Right ventricle myocardium superior (tissue), 1 donor: ENCODE measurements around the gene FAM240A. TPM values are rescaled to one million over a fixed set of nuclear protein-coding genes. Genes with fewer than 3 reads are reported as not detected.

Experiments
- ATAC-seq: fragments of 200-7000 bp; cut with Tn5 transposase; one replicate; pipeline ENCODE4 v1.9.1; 2020; ENCODE audit warnings: mild to moderate bottlenecking; ENCODE audit not compliant: poor library complexity
- DNase-seq: peaks from one replicate; pipeline ENCODE4 v3.0.0-alpha.2; 2020
- intact Hi-C: fragments of 100-400 bp; cut with DNase I; formaldehyde crosslinking; loops from one replicate; pipeline ENCODE4 v1.11.2; 2022
- total RNA-seq: library from RNA; stranded (reverse); fragmentation: NEBNext Ultra II Directional; extraction: Animal tissue kit (Norgen Biotek cat#: 25700); gene quantifications from one replicate; pipeline ENCODE4 v1.2.1, GENCODE V29; 2021
- donor health status: DM: no; HTN: yes; CAD: no; lungs with severe emphysema.

Gene FAM240A
- total RNA-seq, 1 donor from 2014 or later, result not detected

DNA sequence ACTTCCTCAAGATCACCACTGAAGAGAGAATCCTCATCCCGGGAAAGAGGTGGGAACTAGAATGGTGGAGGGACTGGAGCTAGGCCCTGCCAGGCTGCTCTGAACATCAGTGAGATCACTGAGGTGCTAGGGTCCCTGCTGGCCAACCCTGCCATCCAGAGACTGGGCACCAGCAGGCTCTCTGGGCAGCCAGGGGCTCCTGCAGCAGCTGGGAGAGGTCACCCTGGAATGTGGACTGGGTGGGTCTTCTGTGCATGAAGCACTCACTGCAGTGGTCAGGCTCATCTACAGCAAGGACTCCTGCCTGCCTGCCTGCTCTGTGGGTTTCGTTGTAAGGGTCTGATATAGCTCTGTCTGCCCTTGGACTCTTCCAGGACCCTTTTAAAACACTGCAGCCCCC is 56.3 kb downstream of the FAM240A start:
- no peak for DNase-seq
- intact Hi-C loops, result no loop called here
- ATAC-seq, result no peak

DNA sequence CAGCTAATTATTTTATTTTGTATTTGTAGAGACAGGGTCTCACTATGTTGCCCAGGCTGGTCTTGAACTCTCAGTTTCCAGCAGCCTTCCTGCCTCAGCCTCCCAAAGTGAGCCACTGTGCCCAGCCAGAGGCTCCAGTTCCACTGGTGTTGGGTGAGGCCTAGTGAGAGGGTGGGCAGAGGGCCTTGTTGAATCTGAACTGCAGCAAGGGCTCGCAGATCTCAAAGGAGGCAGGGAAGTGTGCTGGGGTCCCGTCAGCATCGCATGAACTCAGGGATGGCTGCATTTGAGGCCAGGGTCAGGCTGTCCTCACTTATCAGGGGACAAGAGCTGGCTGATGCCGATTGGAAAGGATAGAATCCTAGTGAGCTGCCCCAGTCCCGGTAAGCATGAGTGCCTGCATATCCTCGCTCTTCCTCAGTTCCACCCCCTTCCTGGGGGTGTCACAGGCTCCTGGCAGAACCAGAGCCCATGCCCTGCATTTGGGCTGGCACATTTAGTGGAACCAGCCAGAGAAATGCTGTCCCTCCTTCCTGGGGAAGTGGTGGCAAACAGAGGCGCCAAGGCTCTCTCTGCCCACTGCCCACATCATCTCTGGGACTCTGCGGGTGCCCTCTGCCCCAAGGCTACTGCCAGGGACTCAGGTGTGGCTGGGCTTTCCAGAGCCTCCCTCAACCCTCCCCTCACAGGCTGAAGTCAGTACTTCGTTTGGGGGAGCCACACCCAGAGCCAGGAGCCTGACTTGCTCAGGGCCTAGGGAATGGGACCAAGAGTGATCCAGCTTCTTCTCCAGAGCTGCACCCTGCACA is 57.1 kb downstream of the FAM240A start:
- no peak for ATAC-seq
- DNase-seq, result no peak
- intact Hi-C loops, result no loop called here

DNA sequence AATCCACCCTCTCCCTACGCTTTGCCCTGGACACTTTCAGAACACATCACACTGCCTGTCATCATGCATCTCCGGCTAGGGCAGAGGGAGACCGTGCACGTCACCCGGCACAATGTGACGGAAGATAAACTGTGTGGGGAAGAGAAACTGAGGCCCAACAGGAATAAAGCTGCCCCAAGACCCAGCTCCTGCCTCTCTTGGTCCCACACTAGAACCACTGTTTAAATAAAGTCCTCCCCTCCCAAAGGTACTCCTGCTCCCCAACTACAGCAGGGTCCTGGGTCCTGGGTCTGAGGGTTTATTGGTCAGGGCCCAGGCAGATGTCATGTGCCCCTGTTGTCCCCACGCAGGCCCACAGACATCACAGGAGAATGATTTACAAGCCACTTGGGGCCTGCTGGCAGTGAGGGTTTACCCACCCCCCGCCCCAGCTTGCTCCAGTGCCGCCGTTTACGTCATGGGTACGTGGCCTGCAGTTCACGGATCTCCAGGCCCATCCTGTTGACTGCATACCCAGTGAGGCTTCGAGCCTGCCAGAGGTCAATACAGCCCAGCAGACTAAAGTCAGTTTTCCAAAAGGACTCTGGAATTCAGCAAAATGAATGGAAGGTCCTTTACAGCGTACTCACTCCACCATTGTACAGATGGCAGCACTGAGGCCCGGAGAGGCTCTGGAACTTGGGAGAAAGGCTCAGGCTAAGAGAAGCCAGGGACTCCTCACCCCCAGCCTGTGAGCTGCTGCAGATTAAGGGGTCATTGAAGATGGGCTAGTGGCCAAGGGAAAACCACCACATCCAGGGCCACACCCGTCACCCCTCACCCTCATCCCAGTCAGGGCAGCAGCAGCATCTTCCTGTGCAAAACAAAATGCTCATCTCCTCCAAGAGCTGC is 57.9 kb downstream of the FAM240A start:
- DNase-seq, result no peak

DNA sequence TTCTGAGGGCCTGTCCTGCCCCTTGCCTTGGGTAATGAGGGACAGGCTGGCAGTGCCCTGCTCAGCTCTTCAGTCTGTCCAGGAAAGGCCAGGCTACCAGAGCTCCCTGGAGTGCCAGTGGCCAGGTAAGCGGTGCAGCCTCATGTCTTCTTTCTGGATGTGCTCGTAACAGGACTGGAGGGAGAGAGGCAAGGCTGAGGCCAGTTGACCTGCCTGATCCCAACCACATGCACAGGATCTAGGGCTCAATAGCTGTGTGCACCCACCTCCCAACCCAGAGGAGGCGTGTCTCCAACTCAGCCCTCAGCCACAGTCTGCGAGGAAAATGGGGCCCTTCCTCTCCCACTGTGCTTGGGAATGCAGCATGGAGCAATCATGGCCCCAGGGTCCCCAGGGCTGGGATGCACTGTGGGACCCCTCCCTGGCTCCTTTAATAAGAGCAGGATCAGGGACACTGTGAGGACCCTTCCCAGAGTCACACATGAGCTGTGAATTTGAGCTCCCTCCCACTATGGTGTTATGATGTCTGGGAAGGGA is 58.6 kb downstream of the FAM240A start:
- ATAC-seq (no peak), DNase-seq (no peak)
- intact Hi-C loops, result no loop called here

More for the DNA sequence above, 57.9 kb downstream of the FAM240A start:
- ATAC-seq, result no peak
- intact Hi-C loops, result no loop called here

DNA sequence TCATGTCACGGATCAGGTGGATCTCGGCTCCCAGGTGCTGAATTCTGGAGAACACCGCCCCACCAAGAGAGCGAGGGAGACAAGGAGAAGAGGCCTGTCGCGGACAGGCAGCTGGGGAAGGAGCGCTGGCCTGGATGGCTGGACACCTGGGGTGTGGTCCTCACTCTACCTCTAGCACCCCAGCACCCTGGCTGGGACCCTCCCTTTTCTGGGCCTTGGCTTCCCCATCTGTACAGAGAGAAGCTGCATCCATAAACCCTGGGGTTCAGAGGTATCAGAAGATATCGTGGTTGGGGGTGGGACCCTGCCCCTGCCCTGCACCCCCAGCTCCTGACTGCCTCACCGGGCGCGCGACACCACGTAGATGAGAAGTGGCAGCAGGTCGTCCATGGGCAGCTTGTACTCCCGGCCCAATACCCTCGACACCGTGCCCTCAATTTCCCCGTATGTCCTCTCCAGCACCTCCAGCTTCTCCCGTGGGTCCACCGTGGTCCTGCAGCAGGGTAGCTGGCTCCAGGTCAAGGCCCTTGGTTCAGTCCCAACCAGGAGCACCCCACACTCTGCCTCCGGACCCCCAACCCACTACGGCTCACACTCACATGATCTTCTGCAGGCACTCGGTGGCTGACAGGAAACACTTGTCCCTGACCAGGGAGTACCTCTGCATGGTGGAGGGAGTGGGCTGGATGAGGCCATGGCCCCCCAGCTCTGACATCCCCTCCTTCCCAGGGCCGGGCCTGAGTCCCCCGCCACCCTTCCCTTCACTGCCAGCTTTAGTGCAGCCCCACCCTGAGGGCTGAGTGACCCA is 59.4 kb downstream of the FAM240A start:
- DNase-seq (no peak), ATAC-seq (no peak)
- intact Hi-C loops, result no loop called here

DNA sequence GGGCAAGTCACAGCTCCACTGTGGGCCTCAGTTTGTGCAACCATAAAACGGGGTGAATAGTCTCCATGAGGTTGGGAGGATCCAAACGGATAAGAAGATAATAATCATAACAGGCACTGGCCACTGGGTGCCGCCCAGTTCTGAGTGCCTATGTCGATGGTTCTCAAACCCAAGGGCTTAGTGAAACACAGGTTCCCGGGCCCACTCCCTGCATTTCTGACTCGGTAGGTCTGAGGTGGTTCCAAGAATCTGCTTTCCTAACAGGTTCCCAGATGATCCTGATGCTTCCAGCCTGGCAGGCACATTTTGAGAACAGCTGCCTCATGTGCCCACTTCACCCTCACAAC is 60.0 kb downstream of the FAM240A start:
- DNase-seq (no peak), ATAC-seq (no peak)
- intact Hi-C loops, result no loop called here

DNA sequence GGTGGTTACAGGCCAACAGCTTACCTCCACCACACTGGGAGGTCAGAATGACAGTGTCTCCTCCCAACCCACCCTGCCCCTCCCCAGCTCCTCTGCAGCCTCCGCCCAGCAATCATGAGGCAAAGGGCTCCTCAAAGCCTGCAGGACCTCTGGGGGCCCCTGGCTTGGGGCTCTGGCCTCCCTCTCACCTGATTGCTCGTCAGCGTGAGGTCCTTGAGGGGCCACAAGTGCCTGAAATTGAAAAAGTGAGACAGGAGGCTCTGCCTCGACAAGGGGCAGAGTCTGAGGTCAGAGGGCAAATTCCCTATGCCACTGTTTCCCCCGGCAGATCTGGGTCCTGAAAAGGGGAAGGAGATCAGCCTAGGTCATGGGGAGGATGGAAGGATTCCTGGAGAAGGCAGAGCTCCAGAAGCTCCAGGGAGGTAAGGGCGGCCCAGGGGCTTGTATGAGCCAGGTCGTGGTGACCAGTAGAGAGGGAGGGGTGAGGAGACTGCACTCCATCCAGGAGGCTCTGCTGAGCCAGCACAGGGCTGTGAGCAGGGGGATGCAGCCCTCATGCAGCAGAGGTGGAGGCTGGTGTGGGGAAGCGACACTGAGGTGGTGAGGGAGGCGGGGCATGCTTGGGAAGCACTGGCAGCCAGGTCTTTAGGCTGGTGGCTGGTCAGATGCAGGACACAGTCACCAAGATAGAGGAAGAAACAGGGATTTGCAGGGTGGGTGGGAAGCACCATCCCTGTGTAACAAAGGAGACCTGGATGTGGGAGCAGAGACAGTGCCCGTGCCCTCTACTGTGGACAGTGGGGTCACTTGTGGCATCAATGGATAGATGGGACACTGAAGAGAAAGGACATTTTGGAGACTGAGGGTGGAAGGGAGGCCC is 61.1 kb downstream of the FAM240A start:
- intact Hi-C loops, result no loop called here
- ATAC-seq (no peak), DNase-seq (no peak)

DNA sequence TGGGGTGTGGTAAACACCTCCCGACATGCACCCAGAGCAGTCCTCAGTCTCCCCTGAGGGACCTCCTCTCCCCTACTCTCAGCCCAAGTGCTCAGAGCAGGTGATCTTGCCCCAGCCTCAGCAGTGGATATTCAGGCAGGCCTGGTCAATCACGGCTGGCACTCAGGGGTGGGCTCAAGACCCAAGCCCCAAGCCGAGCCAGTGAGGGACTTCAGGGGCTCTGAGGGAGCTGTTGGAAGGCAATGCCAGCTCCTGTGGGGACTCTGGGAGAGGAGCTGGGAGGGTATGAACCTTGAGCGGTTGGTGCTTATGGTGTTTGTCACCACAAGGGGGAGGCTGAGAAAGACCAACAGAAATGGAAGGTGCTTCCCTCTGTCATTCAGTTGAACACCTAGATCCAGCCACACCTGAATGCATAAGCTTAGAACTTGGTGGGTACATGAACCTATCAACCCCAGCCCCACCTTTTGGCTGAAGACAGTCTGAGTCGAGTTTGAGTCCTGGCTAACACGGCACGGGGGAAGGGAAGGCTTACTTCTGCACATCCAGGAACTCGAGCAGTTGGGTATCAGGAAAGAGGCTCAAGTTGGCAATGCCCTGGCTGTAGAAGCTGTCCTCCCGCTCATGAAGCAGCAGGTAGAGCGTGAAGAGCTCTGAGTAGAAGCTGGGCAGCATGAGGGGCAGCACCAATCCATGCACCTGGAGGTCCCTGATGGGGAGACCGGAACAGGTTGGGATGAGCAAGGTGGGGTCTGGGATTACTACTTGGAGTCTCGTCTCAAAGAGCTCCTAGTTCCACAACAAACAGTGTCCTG is 61.9 kb downstream of the FAM240A start:
- DNase-seq, result no peak
- no peak for ATAC-seq
- intact Hi-C loops, result no loop called here

DNA sequence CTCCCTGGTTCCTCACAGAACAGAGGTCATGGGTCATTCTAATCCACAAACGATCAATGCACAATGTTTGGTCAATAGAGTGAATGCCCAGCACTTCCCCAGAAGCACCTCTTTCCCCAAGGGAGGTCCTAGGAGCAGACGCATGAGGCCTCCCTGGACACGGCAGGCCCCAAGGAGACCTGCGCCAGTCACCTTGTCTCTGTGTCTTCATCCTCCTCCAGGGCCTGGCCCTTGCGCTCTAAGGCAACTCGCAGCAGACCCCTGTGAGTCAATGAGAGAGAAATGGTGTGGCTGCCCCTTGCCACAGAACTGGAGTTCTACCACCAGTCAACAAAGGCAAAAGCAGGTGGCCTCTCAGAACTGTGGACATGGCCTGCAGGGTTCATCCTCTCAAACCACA is 63.1 kb downstream of the FAM240A start:
- intact Hi-C loops, result no loop called here
- DNase-seq, result peak; percentile 29
- ATAC-seq, result no peak

Other genes with a start within 250 kb of the FAM240A start
- gene CCR5, start 241.6 kb upstream of the FAM240A start, total RNA-seq, result 0.24 TPM
- 1.1 TPM for gene CCRL2, start 205.3 kb upstream of the FAM240A start, total RNA-seq
- gene LTF, start 147.6 kb upstream of the FAM240A start, total RNA-seq, result 3.7 TPM
- gene RTP3, start 114.5 kb upstream of the FAM240A start, total RNA-seq, result not detected
- 122 TPM for gene LRRC2, start 46.2 kb upstream of the FAM240A start, total RNA-seq
- gene ALS2CL, start 81.2 kb downstream of the FAM240A start, total RNA-seq, result 37.0 TPM
- 1.00 TPM for gene TMIE, start 88.9 kb downstream of the FAM240A start, total RNA-seq
- gene PRSS50, start 105.3 kb downstream of the FAM240A start, total RNA-seq, result 0.16 TPM